ENCODE results near the gene VEPH1. TPM values are rescaled to one million over a fixed set of nuclear protein-coding genes. Genes with fewer than 3 reads are reported as not detected.

Gene VEPH1
- total RNA-seq, 1 experiment from 2014 or later: 7.7 TPM

DNA sequence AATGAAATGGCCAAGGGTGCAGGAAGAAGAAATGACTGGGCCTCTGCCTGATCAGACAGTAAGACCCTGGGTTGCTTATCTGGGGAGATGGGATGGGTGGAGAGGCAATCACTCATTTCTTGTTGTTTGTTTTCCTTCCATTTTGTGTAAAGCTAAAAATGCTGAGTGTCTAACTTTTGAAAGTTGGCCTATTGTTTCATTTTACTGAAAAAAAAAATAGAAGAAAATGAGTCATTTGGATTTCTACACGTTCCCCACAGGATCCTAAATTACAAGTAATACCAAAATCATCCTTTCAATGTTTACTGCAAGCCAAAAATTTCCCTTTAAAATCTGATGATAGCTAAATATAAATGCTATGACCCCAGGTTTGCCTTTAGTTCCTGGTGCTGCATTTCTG lies 36.0 kb downstream of the VEPH1 start:
- H3K9me3 Mint-ChIP-seq: no peaks in the 10 kb centered on the region
- TF ChIP-seq CTCF (conservative IDR thresholded peaks at IDR 0.05): no peak

More for the DNA sequence above, 36.0 kb downstream of the VEPH1 start:
- Histone ChIP-seq H4K8ac (replicated peaks; ENCODE audit: insufficient read length, low read depth, low read length) (no peak overlapping the region), H4K91ac (ENCODE audit: insufficient read length, low read depth, low read length) (no peak overlapping the region), H3K79me1 (ENCODE audit: insufficient read depth, low read depth, low read length, poor library complexity, severe bottlenecking) (no peaks in the 10 kb centered on the region), H3K27ac (ENCODE audit: insufficient read length, low read depth, low read length) (no peak overlapping the region), H2BK15ac (ENCODE audit: low read depth, low read length) (no peak overlapping the region), H2AK5ac (ENCODE audit: insufficient read length, low read length) (no peak overlapping the region), H4K5ac (ENCODE audit: insufficient read length, low read depth, low read length) (no peak overlapping the region), H2BK120ac (ENCODE audit: low read depth, low read length, poor library complexity, severe bottlenecking) (no peak overlapping the region), H3K56ac (ENCODE audit: insufficient read length, low read depth, low read length) (no peak overlapping the region), H3K4me1 (ENCODE audit: insufficient read depth, low read length) (no peaks in the 10 kb centered on the region), H3K4ac (ENCODE audit: low read depth, low read length) (no peak overlapping the region), H3T11ph (ENCODE audit: low read length) (no peak overlapping the region), H3K23ac (ENCODE audit: insufficient read length, low read depth, low read length) (no peak overlapping the region), H3K9ac (ENCODE audit: extremely low read depth, insufficient read length, low read length) (no peak overlapping the region), H2BK5ac (ENCODE audit: insufficient read length, low read length) (no peak overlapping the region), H2BK20ac (ENCODE audit: low read depth, low read length, poor library complexity, severe bottlenecking) (no peak overlapping the region), H3K18ac (ENCODE audit: insufficient read length, low read depth, low read length) (no peak overlapping the region), H3K14ac (ENCODE audit: insufficient read depth, low read length) (no peak overlapping the region), H2BK12ac (ENCODE audit: insufficient read length, low read depth, low read length) (no peak overlapping the region), H3K27me3 (ENCODE audit: insufficient read depth, low read length) (no peaks in the 10 kb centered on the region), H3K9me3 (ENCODE audit: control insufficient read depth, low read depth, low read length) (no peaks in the 10 kb centered on the region), H3K79me2 (ENCODE audit: insufficient read depth, low read length) (no peaks in the 10 kb centered on the region), H2AFZ (ENCODE audit: low read length) (no peak overlapping the region), H4K20me1 (ENCODE audit: control insufficient read depth, insufficient read depth, insufficient read length) (no peaks in the 10 kb centered on the region), H3K4me2 (ENCODE audit: insufficient read depth, insufficient read length, low read length) (no peak overlapping the region), H3K23me2 (ENCODE audit: insufficient read length, low read depth, low read length, poor library complexity, severe bottlenecking) (no peaks in the 10 kb centered on the region)
- Mint-ChIP-seq H3K4me1 (peaks cover 4 to 5% of the 10 kb centered on the region in 2 experiments; a peak in 1 of 4 replicates), H3K27me3 (ENCODE audit: low read depth) (no peaks in the 10 kb centered on the region), H3K4me3 (no peak overlapping the region), H3K36me3 (ENCODE audit: insufficient read depth in 1 of 3, low read depth in 3 of 3) (no peaks in the 10 kb centered on the region), H3K27ac (no peak overlapping the region)
- WGBS (ENCODE audit: extremely low coverage, insufficient read length, low lambda C conversion rate): no CpG with 5 or more reads among the region's 1 CpG
- no peak for DNase-seq
